Nephron (organoid): Measurements from ENCODE around the gene ACTN3.

ENCODE experiments used
- H3K27ac Mint-ChIP-seq, 3 experiments: 2 replicates each; pipeline ENCODE4 v1.8.0; 2020; ENCODE audit warnings: mixed read lengths in 3 of 3, mild to moderate bottlenecking in 2 of 3, moderate library complexity in 1 of 3
- H3K27me3 Mint-ChIP-seq: 2 replicates; pipeline ENCODE4 v1.8.0; 2021; ENCODE audit warnings: low read depth, mild to moderate bottlenecking, moderate library complexity, mixed read lengths
- H3K36me3 Mint-ChIP-seq: 2 replicates; pipeline ENCODE4 v1.8.0; 2020; ENCODE audit warnings: low read depth, mixed read lengths
- H3K4me1 Mint-ChIP-seq: 2 replicates; pipeline ENCODE4 v1.8.0; 2020; ENCODE audit warnings: mixed read lengths
- H3K4me3 Mint-ChIP-seq, 3 experiments: 2 replicates each; pipeline ENCODE4 v1.8.0; 2020; ENCODE audit warnings: mild to moderate bottlenecking in 3 of 3, mixed read lengths in 3 of 3, moderate library complexity in 2 of 3
- H3K9me3 Mint-ChIP-seq: 2 replicates; pipeline ENCODE4 v1.8.0; 2020; ENCODE audit warnings: mixed read lengths
- TF ChIP-seq, protein P1 (sequence below), 3 experiments: fragments of 200-600 bp; sonication (generic); IDR thresholded peaks; one replicate each; pipeline ENCODE4 v1.5.0; 2021; ENCODE audit warnings: antibody characterized with exemption in 3 of 3; ENCODE audit not compliant: unreplicated experiment in 3 of 3

ACTN3 gene

GRCh38 chr11:66559142-66559865 is 12.6 kb downstream of the ACTN3 start:
- no peaks in the 10 kb centered on the region for H3K4me1 Mint-ChIP-seq
- no peaks in the 10 kb centered on the region for H3K9me3 Mint-ChIP-seq
- no peaks in the 10 kb centered on the region for H3K36me3 Mint-ChIP-seq
- no peaks in the 10 kb centered on the region for H3K27me3 Mint-ChIP-seq
- no peak overlapping the region for H3K4me3 Mint-ChIP-seq
- TF ChIP-seq, protein P1, sequence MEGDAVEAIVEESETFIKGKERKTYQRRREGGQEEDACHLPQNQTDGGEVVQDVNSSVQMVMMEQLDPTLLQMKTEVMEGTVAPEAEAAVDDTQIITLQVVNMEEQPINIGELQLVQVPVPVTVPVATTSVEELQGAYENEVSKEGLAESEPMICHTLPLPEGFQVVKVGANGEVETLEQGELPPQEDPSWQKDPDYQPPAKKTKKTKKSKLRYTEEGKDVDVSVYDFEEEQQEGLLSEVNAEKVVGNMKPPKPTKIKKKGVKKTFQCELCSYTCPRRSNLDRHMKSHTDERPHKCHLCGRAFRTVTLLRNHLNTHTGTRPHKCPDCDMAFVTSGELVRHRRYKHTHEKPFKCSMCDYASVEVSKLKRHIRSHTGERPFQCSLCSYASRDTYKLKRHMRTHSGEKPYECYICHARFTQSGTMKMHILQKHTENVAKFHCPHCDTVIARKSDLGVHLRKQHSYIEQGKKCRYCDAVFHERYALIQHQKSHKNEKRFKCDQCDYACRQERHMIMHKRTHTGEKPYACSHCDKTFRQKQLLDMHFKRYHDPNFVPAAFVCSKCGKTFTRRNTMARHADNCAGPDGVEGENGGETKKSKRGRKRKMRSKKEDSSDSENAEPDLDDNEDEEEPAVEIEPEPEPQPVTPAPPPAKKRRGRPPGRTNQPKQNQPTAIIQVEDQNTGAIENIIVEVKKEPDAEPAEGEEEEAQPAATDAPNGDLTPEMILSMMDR (IDR thresholded peaks at IDR 0.05; ENCODE audit: unreplicated experiment in 3 of 3): no peak
- H3K27ac Mint-ChIP-seq: no peak overlapping the region

DNA sequence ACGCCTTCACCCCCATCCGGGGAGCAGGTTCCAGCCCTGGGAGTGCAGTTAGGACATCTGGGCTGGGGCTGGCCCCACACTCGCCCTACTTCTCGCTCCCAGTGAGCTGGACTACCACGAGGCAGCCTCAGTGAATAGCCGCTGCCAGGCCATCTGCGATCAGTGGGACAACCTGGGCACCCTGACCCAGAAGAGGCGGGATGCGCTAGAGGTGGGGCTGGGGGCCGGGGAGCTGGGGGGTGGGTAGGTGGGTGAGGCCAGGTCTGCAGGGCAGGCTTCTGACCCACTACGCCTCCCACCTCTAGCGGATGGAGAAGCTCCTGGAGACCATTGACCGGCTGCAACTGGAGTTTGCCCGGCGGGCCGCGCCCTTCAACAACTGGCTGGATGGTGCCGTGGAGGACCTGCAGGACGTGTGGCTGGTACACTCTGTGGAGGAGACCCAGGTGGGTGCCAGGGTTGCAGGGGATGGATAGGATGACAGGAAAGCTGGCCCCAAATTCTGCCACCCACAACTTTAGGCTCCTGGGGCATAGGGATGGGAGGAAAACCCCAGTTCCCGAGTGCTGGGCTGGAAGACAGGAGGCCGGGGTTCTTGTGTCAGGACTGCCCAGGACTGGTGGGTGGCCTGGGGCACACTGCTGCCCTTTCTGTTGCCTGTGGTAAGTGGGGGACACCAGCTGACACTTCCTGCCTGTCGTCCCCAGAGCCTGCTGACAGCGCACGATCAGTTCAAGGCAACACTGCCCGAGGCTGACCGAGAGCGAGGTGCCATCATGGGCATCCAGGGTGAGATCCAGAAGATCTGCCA is 13.4 kb downstream of the ACTN3 start:
- H3K27ac Mint-ChIP-seq: no peak overlapping the region
- no peak overlapping the region for H3K4me3 Mint-ChIP-seq
- no peaks in the 10 kb centered on the region for H3K36me3 Mint-ChIP-seq
- H3K9me3 Mint-ChIP-seq: no peaks in the 10 kb centered on the region
- TF ChIP-seq, protein P1 (IDR thresholded peaks at IDR 0.05; ENCODE audit: unreplicated experiment in 3 of 3): no peak
- H3K4me1 Mint-ChIP-seq: no peaks in the 10 kb centered on the region
- no peaks in the 10 kb centered on the region for H3K27me3 Mint-ChIP-seq

GRCh38 chr11:66561178-66561974 is 14.7 kb downstream of the ACTN3 start:
- Mint-ChIP-seq H3K27me3 (no peaks in the 10 kb centered on the region), H3K36me3 (no peaks in the 10 kb centered on the region)

GRCh38 chr11:66561975-66562248 is 15.2 kb downstream of the ACTN3 start:
- TF ChIP-seq, protein P1 (IDR thresholded peaks at IDR 0.05; ENCODE audit: unreplicated experiment in 3 of 3): no peak
- H3K9me3 Mint-ChIP-seq: no peaks in the 10 kb centered on the region
- H3K27ac Mint-ChIP-seq: no peak overlapping the region
- H3K36me3 Mint-ChIP-seq: no peaks in the 10 kb centered on the region
- no peaks in the 10 kb centered on the region for H3K27me3 Mint-ChIP-seq
- H3K4me3 Mint-ChIP-seq: no peak overlapping the region
- H3K4me1 Mint-ChIP-seq: no peaks in the 10 kb centered on the region

More at GRCh38 chr11:66561178-66561974, 14.7 kb downstream of the ACTN3 start:
- H3K27ac Mint-ChIP-seq: no peak overlapping the region
- TF ChIP-seq, protein P1 (IDR thresholded peaks at IDR 0.05; ENCODE audit: unreplicated experiment in 3 of 3): no peak
- no peaks in the 10 kb centered on the region for H3K4me1 Mint-ChIP-seq
- no peaks in the 10 kb centered on the region for H3K9me3 Mint-ChIP-seq
- H3K4me3 Mint-ChIP-seq: no peak overlapping the region

GRCh38 chr11:66562275-66562674 is 15.6 kb downstream of the ACTN3 start:
- no peaks in the 10 kb centered on the region for H3K27me3 Mint-ChIP-seq
- H3K36me3 Mint-ChIP-seq: no peaks in the 10 kb centered on the region
- H3K27ac Mint-ChIP-seq: no peak overlapping the region
- H3K4me1 Mint-ChIP-seq: no peaks in the 10 kb centered on the region
- H3K4me3 Mint-ChIP-seq: no peak overlapping the region
- TF ChIP-seq, protein P1 (IDR thresholded peaks at IDR 0.05; ENCODE audit: unreplicated experiment in 3 of 3): no peak
- no peaks in the 10 kb centered on the region for H3K9me3 Mint-ChIP-seq
